Liver (tissue), 2 donors: ENCODE data around the gene LRRC49.

ENCODE experiments used
- CTCF ChIP-seq: fragments of 150-350 bp; IDR thresholded peaks from 2 replicates; pipeline ENCODE4 v1.5.1; 2017; ENCODE audit warnings: improper control_type of control experiment, low read depth, low read length; ENCODE audit not compliant: missing input control
- FOXA1 ChIP-seq: IDR thresholded peaks from 2 replicates; pipeline ENCODE4 v1.6.1; 2016; ENCODE audit warnings: antibody characterized with exemption
- donor health status: healthy.

- no peak for TF ChIP-seq CTCF
- TF ChIP-seq FOXA1: no peak
Observed at GRCh38 chr15:70863450-70864218, 29.0 kb upstream of the LRRC49 start.
